ENCODE data around the gene CAMTA1.

- no peak for TF ChIP-seq CTCF (IDR thresholded peaks at IDR 0.05; ENCODE audit: poor library complexity)
- TF ChIP-seq EZH2 (IDR thresholded peaks at IDR 0.05; ENCODE audit: borderline replicate concordance): no peak
Observed at GRCh38 chr1:7616076-7616832, 831.0 kb downstream of the CAMTA1 start.

All from hepatocyte (in vitro differentiated cells).